Measurements from ENCODE around the gene HUS1.

DNA sequence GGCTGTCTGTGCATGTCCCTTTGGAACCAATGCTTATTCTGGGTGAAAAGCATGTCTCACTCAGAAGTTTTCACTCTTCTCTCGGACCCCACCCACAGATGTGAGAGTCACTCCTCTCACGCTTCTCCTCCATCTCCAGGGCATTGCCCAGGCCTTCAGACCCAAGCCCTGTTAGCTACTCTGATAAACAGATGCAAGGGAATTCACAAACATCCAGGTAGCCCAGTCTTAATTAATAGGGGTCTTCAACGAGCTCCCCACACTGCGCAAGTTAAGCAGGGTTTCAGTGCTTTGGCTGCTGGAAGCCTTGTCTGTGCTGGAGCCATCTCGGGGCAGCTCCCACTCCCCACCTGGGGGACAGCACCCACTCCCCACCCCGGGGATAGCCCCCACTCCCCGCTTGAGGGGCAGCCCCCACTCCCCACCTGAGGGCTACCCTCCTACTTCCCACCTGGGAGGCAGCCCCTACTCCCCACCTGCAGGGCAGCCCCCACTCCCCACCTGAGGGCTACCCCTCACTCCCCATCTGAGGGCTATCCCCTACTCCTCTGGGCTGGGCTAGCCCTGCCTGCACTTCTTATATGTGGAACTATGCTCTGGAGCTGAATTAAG is 39.9 kb downstream of the HUS1 start:
- no peak for TF ChIP-seq EZH2 (IDR thresholded peaks at IDR 0.05)
- TF ChIP-seq POLR2AphosphoS5 (IDR thresholded peaks at IDR 0.05; ENCODE audit: borderline replicate concordance, low read depth, low read length): no peak
